ENCODE data around the gene KLHL3.
A peak's percentile ranks its signal among the peaks of the same experiment; 100 is the strongest.

The KLHL3 gene

DNA sequence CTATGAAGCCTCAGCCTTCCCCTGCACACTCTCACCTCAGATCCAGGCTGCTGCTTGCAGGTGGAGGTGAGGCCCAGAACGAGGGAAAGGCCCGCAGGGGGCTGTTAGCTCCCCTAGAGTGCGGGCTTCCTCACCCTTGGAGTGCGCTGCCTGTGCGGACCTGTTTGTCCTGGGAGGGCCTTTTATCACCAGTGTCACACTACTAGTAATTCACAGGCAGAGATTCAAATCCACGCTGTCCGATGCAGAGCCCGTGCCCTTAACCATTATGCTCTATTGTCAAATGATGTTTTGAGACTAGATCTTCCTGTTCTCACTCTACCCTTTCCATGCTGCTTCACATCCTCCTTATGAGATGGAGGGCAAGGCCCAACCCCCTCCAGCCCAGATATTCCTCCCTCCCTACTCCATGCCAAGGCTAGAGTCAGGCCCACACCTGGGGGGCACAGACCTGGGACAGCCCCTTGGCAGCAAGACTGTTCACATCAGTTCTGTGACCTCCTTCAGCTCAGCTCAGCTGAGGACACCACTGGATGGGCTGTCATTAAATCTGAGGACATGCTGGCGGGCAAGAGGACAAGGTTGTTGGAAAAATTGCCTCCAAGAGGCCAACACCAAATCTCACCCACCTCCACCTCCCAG is 124.0 kb downstream of the KLHL3 start:
- no peak for DNase-seq

DNA sequence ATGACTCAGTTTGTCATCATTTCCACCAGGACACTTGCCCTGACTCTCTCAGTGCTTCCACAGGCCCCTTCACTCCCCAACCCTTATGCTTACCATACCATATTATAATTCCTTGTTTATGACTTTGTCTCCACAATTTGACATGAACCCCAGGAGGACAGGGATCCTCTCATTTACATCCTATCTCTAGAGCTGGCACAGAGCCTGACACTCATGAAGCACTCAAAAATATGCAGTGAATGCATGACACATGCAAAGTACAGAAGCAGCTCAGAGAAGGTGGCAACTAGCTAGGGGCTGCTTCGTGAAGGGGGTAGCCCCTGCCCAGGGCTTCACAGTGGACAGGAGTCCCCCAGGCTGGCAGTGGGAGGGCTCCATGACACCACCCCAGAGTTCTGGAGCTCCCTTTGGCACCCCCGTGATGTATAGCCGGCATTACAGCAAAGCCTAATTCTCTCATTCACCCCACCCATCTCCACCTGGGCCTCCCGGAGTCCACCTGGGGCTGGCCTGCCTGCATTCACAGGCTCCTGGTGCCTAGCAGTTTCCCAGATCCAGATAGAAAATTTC is 124.8 kb downstream of the KLHL3 start:
- no peak for DNase-seq

DNA sequence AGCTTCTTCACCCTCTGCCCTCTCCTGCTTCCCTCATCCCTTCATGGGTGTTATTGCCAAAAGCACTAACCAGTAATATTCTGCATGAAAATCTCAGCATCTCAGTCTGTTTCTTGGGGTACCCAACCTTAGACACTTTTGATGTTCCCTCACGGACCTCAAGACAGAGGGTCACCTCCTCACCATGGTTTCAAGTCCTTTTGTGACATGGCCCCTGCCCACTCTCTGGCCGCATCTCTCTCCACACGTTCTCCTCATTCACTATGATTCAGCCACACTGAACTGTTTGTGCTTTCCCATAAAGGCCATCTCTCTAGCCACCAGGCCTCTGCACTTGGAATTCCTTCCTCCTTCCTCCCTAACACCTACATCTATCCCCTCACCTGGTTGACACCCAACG is 125.3 kb downstream of the KLHL3 start:
- DNase-seq = no peak

DNA sequence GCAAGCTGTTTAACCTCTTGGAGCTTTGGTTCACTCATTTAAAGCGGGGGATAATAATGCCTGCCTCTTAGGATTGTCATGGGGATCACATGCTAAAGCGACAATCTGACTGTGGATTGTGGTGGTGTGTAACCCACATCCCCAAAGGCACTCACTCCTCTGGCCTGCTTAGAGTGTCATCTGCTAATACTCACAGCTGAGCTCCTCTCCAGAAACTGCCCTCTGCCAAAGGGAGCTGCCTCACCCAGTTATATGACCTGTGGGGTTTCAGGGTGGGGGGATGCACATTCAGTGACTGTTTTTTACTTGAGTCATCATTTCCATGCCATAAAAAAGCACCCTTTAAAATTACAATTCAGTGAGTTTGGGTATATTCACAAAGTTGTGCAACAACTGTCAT is 126.8 kb downstream of the KLHL3 start:
- DNase-seq = no peak

DNA sequence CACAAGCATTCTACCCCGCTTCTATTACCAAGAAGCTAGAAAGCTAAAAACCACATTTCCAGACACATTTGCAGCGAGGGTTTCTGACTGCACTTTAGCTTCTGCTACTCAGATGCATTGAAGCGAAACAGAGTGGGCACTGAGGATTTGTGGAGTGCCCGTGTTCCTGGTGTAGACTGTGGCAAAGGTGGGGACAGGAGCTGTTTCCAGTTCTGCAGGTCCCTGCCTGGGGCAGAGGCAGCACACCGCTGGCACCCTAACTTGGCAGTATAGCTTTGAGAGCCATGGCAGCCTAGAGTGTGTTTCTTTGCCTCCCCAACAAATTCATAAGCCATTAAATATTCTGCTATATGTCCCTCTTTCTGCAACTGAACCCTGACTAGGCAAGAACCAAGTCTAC is 128.1 kb downstream of the KLHL3 start:
- DNase-seq = no peak

DNA sequence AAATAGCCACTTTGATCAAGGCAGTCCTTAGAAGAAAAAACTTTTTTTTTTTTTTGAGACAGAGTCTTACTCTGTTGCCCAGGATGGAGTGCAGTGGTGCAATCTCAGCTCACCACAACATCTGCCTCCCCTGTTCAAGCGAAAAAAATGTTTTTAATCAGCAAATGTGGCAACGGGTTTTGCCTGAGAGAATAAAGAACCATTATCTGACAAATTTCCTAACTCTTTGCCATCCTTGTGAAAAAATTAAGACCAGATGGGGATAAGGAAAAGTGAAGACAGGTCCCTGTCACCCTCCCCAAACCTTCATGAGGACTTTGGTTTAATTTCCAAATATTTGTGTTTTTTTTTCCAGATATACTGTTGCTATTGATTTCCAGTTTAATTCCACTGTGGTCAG is 129.5 kb downstream of the KLHL3 start:
- DNase-seq = no peak

DNA sequence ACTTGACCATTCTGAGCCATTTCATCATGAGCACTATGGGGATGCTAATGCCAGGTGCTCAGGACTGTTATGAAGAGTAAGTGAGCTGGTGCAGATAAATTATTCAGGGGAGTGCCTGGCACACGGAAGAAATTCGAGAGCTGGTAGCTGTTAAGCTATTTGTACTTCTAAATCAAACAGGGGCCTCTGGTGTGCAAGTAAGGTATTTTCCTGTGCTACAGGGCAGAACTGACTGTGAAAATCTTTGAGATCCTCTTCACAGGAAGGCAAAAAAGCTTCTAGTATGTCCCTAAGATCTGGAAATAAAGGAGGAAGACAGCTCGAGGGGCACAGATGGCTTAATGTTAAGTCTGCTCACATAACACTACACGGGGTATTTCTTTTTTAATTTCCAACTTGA is 130.5 kb downstream of the KLHL3 start:
- DNase-seq = peak in 4 of 56 donors; percentile 11 to 41 (median 19)

DNA sequence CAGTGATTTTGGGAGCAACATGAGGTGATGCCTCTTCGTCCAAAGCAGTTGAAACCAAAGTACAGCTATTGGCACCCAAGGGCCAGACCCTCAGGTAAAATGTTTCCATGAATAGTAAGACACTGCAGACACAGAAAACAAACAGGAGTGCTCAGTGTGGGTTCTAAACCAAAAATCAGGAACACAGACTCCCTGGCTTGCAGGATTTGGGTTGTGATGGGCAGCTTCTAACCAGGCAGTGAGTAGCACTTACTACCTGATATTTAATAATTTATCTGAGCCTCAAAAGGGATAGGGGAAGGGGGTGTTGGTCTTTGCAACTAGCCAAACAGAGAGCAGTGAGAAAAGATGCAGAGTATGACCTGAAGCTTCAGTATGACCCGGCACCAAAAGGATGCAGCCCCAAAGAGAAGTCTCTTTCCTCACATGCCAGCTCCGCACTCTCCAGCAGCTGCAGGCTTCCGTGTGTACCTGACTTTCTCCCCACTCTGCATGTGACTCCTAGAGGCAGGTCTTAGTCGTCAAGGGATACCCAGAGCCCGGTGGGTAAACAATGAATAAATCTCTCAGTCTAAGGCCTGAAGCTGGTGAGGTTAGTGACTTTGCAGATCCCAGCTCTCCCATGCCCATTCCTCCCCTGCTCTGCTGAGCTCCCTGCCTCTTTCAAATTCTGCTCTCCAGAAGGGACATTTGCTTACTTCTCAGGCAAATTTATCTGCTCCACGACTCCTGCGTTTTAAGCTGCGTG is 131.4 kb downstream of the KLHL3 start:
- DNase-seq = no peak

DNA sequence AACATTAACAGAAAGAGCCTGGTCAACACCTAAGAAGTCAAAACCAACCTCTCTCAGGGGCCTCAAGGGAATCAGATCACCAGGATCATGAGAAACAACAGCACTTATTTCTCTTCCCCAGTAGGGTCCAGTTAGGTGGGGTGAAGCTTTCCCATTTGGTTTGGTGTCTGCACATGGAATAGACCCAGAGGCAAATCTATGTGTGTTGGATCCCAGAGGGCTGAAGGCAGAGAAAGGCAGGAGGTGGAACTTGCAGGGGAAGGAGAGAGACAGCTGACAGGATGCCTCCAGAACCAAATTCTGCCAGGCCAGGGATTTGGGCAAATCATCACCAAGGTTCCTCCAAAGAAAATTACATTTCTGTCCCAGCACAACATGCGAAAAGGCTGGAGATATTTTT is 132.0 kb downstream of the KLHL3 start:
- no peak for DNase-seq

DNA sequence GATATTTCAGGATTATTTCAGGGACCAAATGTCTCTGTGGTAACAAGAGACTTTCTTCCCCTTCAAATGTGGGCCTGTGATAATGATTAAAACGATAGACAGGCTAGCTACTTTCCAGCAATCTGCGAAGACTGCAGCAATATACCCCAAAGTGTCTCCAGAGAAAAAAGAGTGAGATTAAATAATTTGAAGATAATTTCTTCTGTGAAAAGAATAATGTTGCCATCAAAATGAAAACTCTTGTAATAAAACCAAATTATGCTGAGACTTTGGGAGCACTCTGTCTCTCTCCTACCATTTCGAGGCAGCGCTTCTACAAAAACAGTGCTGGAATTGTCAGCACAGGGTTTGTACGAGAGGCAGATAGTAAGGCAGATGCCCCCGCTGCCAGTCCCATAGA is 132.5 kb downstream of the KLHL3 start:
- DNase-seq = no peak

DNA sequence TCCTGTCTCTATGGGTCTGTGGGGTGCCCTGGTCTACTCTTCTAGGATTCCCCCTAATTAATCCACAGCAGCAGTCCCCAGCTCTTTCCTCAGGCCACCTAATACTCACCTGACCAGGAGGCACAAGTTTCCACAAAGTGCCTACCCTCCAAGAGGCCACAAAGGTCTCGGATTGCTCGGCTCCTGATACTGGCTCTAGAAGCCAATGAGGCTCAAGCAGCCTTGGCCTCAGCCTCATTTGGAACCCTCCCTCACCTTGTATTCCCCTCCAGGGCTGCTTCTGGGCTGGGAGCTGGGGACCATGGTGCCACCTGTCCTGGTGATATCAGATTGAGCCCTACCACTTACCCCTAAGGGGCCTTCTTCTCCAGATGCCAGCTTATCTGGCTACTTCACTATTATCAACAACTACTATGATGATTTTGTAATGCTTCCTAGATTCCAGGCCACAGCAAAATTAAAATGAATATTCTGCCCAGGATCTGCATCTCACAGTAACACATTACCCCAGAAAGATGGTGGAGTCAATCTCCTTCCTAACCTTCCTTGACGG is 133.1 kb downstream of the KLHL3 start:
- no peak for DNase-seq

DNA sequence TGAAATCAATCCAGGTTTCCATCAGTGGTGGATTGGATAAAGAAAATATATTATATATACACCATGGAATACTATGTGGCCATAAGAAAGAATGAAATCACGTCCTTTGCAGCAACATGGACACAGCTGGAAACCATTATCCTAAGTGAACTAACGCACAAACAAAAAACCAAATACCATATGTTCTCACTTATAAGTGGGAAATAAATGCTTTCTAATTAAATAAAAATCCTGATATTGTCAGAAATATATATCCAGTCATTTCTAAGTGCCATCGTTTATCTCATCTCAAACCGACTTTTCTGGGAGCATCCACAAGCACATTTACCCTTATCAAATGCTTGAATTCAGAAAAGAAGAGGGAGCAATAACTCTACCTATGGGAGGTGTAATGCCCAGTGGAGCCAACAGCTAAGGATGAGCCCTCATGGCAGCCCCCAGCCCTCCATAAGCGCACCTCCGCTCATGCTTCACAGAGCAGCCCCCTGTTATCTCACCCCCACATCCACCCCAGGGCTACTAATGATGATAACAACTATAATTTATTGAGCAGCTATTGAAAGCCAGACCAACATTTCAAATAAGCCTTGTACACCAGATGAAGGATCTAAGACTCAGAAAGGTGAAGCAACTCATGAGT is 135.0 kb downstream of the KLHL3 start:
- DNase-seq = no peak

DNA sequence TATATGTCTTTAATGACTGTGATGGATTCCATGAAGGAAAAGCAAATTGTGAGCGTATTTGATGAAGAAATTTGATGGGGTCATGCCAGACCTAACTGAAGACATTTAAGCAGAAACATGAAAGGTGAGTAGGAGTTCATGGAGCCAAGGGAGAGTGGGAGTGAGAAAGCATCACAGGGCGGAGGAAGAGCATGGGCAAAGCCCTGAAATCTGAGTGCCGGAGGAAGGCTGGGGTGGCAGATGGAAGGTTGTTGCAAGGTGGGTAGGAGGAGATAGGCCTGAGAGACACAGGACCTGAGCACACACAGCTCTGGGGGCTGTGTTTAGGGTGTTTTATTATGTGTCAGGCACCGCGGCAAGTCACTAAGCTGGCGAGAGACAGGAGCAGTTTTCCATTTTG is 136.4 kb downstream of the KLHL3 start:
- DNase-seq = no peak

DNA sequence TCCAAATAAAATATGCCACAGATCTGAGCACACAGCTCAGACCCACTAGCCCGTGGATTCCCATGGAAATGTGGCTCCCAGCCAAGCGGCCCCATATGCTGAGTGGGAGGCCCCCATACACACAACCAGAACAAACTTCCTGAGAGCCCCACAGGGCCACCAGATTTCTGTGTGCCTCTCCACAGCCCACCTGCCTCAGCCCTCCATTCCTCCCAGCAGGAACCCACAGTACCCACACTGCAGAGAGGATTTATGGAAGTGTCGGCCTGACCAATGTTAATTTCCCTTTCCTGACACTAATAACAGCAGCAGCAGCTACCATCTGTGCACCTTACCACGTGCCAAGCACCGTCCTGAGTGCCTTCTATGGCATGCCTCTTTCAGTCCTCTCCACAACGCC is 137.5 kb downstream of the KLHL3 start:
- no peak for DNase-seq

DNA sequence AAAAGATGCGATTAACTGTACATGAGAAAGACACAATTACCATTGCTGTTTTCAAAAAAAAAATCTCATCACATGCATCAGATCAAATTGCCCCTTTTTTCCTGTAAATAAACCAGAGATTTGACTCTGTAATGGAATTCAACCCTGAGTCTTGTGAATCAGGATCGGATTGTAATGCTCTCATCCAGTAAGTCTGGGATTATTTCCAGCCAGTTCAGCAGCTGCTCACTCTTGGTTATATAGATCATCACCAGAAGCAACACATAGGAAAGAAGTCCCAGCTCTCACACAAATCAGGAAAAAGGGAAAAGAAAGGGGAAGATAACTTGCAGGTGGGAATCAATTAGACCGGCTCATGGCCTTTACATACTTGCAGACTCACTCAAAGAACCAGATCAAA is 138.9 kb downstream of the KLHL3 start:
- DNase-seq = no peak

DNA sequence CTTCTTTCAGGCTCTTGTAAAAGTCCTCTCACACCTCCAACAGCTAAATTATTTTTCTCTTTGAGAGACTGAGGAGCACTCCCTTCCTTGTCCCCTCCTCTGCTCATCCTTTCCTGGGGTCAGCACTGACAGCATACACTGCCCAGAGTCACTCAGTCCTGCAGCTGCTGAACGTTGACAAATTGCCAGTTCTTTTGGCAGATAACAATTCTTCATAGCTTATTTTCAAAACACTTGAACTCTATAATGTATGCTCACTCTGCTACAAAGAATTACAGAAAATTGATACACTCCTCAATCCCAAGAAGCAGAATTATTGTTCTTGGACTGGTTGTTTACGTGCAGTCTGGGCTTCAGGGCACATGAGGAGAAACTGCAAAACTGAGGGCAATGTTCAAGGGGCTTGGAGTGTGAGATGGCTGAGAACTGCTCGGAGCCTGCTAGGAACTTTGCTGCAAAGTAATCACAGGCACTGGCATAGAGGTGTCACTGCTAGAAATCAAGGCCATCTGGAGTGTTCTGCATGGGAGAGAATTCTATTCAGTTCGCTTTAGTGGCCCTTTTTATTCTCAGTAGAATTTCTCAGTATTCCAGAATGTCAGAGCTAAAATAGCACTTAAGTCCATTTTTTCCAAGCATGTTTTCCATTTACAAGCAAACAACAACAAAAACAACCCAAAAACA is 140.4 kb downstream of the KLHL3 start:
- no peak for DNase-seq

DNA sequence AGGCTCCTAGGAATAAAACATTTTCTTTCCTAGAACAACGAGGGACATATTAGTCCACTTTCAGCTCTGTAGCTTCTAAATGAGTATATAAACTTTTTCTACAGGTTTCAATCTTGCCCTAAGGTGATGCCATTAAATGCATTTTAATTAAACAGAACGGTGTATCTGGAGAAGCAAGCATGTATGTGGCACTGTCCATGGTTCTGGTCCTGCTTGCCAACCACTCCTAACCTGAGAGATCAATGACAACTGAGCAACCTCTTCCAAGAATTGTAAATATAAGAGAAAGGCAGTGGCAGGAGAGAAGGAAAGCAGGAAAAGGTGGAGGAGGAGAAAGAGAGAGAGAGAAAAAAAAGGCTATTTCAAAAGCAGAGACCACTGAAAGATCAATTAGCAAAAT is 141.2 kb downstream of the KLHL3 start:
- DNase-seq = no peak

DNA sequence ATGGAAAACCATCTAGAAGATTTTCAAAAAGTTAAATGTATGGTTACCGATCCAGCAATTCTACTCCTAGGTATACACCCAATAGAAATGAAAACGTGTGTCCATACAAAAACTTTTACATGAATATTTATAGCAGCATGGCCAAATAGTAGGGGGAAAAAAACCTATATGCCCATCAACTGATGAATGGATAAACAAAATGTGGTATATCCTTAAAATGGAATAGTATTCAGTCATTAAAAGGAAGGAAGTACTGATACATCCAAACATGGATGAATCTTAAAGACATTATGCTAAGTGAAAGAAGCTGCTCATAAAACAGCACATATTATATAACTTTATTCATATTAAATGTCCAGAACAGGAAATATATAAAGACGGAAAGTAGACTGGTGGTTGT is 143.6 kb downstream of the KLHL3 start:
- DNase-seq = no peak

DNA sequence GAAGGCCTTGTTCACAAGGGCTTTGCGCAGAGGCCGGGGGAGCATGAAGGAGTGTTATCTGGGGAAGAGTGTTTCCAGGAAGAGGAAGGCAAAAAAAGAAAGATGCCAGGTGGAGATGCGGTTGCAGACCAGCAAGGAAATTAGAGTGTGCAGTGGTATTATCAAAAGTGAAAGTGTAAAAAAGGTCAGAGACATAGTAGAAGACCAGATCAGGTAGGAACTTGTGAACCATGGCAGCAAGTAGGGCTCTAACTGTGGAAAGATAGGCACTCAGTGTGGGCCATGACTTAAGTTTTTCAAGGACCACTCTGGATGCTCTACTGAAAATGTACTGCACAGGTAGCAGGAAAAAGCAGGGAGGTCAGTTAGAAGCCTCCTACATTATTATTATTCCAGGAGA is 146.7 kb downstream of the KLHL3 start:
- DNase-seq = no peak

DNA sequence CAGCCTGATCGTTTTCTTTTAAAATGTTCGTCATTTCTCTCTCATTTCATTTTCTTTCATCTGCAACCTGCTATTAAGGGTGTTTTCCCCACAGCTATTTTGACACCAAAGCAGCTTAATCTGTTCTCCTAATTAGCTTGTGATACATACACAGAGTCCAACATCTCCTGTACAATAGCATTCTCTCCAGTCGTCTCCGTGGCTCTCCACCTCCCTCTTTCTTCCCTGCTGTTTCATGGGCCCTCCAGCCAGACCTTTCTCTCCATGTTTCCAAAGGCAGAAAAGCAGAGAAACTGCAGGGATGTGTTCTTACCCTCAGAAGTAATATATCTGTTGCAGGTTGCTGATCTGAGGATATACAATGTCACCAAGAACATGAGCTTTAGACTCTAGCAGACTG is 148.0 kb downstream of the KLHL3 start:
- no peak for DNase-seq

DNA sequence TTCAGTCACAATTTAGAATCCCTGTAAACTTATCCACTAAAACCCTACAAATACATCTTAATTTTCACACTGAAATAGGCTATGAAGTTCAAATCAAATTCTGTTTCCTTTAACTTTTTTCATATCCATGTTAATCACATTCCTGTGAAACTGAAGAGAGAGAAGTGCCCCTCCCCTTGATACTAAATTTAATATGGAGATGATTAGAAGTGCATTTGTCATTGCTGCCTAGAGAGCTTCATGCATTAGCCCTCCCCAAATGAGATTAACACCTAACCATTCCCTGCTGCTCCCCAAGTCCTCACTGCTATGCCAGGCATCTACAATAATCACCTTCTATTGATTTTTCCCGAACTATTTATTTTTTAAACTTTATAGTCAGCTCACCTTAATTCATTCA is 151.6 kb downstream of the KLHL3 start:
- no peak for DNase-seq

DNA sequence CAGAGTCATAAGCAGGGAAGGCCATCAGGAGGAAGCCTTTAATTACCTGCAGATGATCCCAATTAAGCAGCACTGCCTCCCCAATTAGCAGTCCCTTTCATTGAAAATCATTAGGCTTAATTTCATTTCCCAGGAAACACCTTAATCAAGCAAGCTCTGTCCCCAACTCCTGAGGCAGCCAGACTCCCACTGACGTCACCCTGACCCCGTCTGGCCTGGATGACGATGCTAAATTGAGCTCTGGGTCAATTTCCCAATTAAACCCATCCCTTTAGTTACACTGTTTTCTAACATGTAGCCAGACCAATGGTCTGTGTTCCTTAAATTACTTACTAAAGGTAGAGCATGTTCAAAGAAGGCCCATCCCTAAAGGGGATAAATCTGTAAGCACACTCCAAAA is 152.8 kb downstream of the KLHL3 start:
- DNase-seq = no peak

Measured in nucleus accumbens (tissue), 56 donors.